Spleen (tissue), 11 donors: ENCODE data around the gene ARSG. TPM values are rescaled to one million over a fixed set of nuclear protein-coding genes. Genes with fewer than 3 reads are reported as not detected.

Experiments used
- DNase-seq: peaks from one replicate; pipeline ENCODE4 v3.0.0-alpha.2; 2020
- H3K27ac ChIP-seq, 8 donors: fragments of 200-600 bp; sonication (generic) in 7 of 8; 1 replicate in 4 of 8; 2 replicates in 4 of 8; pipeline versions ENCODE4 v1.5.0 to v1.8.0; 2016 to 2021; ENCODE audit warnings: inconsistent platforms in 4 of 8, mild to moderate bottlenecking in 4 of 8, moderate library complexity in 1 of 8
- H3K27me3 ChIP-seq, 7 donors: fragments of 200-600 bp; sonication (generic) in 6 of 7; replicated peaks in 1 of 7; 1 replicate in 4 of 7; 2 replicates in 3 of 7; pipeline versions ENCODE4 v1.5.0 to v1.8.0; 2016 to 2021; ENCODE audit warnings: inconsistent platforms in 3 of 7, mild to moderate bottlenecking in 1 of 7
- H3K36me3 ChIP-seq, 6 donors: fragments of 200-600 bp; sonication (generic) in 5 of 6; 1 replicate in 4 of 6; 2 replicates in 2 of 6; pipeline versions ENCODE4 v1.5.0 to v1.8.0; 2016 to 2021; ENCODE audit warnings: inconsistent platforms in 2 of 6
- H3K4me1 ChIP-seq, 6 donors: fragments of 200-600 bp; sonication (generic) in 5 of 6; 1 replicate in 3 of 6; 2 replicates in 3 of 6; pipeline versions ENCODE4 v1.5.0 to v1.8.0; 2016 to 2021; ENCODE audit warnings: inconsistent platforms in 3 of 6
- H3K4me3 ChIP-seq, 8 donors: fragments of 200-600 bp; sonication (generic) in 7 of 8; 1 replicate in 4 of 8; 2 replicates in 4 of 8; pipeline versions ENCODE4 v1.5.0 to v1.8.0; 2016 to 2021; ENCODE audit warnings: inconsistent platforms in 4 of 8, mild to moderate bottlenecking in 4 of 8, moderate library complexity in 2 of 8
- H3K9me3 ChIP-seq, 8 donors: fragments of 200-600 bp; sonication (generic) in 7 of 8; 1 replicate in 4 of 8; 2 replicates in 4 of 8; pipeline versions ENCODE4 v1.5.0 to v1.8.0; 2016 to 2021; ENCODE audit warnings: inconsistent platforms in 4 of 8
- POLR2A ChIP-seq, 3 donors: fragments of 450-650 bp; IDR thresholded peaks; one replicate each; pipeline ENCODE4 v1.5.1; 2017; ENCODE audit warnings: antibody characterized with exemption in 3 of 3, mild to moderate bottlenecking in 1 of 3
- POLR2AphosphoS5 ChIP-seq, 3 donors: sonication (generic); formaldehyde crosslinking; IDR thresholded peaks; one replicate each; pipeline ENCODE4 v1.5.1; 2017; ENCODE audit warnings: antibody characterized with exemption in 3 of 3
- WGBS, 5 donors: extraction: QIAGEN DNeasy Blood & Tissue Kit in 3 of 5; methylation state at CpG; one replicate each; pipeline versions ENCODE4 v1.1.5 to v1.1.7; 2013 to 2018; 5-methylcytosine and 5-hydroxymethylcytosine counted together
- intact Hi-C: fragments of 100-400 bp; cut with DNase I; formaldehyde crosslinking; loops from one replicate; pipeline ENCODE4 v1.15.0; 2023; ENCODE audit warnings: low total_unique reads
- polyA plus RNA-seq, 3 donors: library from polyadenylated mRNA; stranded (reverse); fragments of 200-250 nt; gene quantifications; one replicate each; pipeline ENCODE4 v1.2.1, GENCODE V29; 2013
- total RNA-seq, 7 donors: library from RNA; depleted of rRNA in 3 of 7; stranded (reverse); fragments of >200 nt in 3 of 7; fragmentation: NEBNext Ultra II Directional in 4 of 7; extraction: Animal tissue kit (Norgen Biotek cat#: 25700) in 4 of 7; gene quantifications; one replicate each; pipeline versions ENCODE4 v1.1.0 to v1.2.1, GENCODE V29; 2016 to 2021
- TF ChIP-seq, protein P1 (sequence below), 11 experiments: fragments of 200-600 bp in 7 of 11; fragments of 450-650 bp in 4 of 11; sonication (generic) in 4 of 11; IDR thresholded peaks in 8 of 11; conservative IDR thresholded peaks in 3 of 11; 1 replicate in 7 of 11; 2 replicates in 4 of 11; pipeline versions ENCODE4 v1.4.0 to v1.8.0; 2016 to 2021; ENCODE audit warnings: antibody characterized with exemption in 11 of 11, inconsistent platforms in 4 of 11, mild to moderate bottlenecking in 1 of 11
- donor health status: healthy with polysubstance abuse.
- donor health status: DM: no; HTN: no; CAD: no; lungs with moderate emphysema.
- donor health status: DM: no; HTN: no; CAD: no.
- donor health status: Bipolar disorder and iron deficiency.
- donor health status: healthy.
- donor health status: DM: no; HTN: no; CAD: no.
- donor health status: DM: yes; HTN: yes; CAD: no.

Gene ARSG
- total and polyA plus RNA-seq, 10 donors: 1.5 to 24.3 (median 14.2) TPM

DNA sequence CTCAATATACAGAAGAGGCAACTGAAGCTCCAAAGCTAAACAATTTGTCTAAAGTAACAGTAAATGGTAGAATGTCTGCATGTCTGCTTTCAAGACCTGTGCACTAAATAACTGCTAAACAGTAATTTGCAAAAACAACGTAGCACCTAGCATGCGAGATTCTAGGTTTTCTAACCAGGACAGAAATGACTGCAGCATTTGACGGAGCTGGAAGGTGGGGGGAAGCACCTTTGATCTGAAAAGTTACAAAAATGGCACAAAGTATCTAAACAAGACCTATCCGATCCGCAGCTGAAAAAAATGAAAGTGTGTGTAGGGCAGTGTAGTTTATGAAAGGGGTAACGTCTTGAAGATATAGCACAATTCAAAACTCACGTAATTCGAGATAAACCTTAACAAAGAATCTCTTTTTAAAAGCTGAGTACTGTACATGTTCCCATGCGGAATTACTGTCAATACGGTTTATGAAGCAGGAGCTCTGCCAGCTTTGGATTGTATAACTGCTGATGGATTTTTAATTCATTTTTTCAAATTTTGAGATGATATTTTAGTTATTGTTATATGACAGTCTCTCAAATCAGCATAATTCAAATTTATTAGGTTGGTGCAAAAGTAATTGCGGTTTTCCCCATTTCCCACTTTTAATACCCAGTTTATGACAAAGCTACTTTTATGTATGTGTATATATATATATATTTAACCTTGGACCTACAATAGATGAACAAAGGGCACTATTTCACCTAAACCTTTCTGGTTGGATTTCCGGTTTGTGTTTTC lies 167.2 kb downstream of the ARSG start:
- H3K27me3 ChIP-seq: no peaks in the 10 kb centered on the region
- peak overlapping the region; percentile 61 to 96 (median 86) for H3K27ac ChIP-seq
- TF ChIP-seq, protein P1, sequence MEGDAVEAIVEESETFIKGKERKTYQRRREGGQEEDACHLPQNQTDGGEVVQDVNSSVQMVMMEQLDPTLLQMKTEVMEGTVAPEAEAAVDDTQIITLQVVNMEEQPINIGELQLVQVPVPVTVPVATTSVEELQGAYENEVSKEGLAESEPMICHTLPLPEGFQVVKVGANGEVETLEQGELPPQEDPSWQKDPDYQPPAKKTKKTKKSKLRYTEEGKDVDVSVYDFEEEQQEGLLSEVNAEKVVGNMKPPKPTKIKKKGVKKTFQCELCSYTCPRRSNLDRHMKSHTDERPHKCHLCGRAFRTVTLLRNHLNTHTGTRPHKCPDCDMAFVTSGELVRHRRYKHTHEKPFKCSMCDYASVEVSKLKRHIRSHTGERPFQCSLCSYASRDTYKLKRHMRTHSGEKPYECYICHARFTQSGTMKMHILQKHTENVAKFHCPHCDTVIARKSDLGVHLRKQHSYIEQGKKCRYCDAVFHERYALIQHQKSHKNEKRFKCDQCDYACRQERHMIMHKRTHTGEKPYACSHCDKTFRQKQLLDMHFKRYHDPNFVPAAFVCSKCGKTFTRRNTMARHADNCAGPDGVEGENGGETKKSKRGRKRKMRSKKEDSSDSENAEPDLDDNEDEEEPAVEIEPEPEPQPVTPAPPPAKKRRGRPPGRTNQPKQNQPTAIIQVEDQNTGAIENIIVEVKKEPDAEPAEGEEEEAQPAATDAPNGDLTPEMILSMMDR (IDR thresholded peaks at IDR 0.05 in 8 of 11, conservative IDR thresholded peaks at IDR 0.05 in 3 of 11): no peak
- TF ChIP-seq POLR2A (IDR thresholded peaks at IDR 0.05): no peak
- TF ChIP-seq POLR2AphosphoS5 (IDR thresholded peaks at IDR 0.05): no peak
- WGBS, 5 donors: 51 to 73% (median 65%) methylated on average over 12 of the region's 12 CpGs
- H3K4me3 ChIP-seq: peak overlapping the region; percentile 28 to 89 (median 69)
- H3K4me1 ChIP-seq: peaks cover 5 to 86% (median 63%) of the 10 kb centered on the region in 6 donors
- DNase-seq: no peak
- intact Hi-C loops: no loop called here
- no peaks in the 10 kb centered on the region for H3K36me3 ChIP-seq
- H3K9me3 ChIP-seq: no peaks in the 10 kb centered on the region

DNA sequence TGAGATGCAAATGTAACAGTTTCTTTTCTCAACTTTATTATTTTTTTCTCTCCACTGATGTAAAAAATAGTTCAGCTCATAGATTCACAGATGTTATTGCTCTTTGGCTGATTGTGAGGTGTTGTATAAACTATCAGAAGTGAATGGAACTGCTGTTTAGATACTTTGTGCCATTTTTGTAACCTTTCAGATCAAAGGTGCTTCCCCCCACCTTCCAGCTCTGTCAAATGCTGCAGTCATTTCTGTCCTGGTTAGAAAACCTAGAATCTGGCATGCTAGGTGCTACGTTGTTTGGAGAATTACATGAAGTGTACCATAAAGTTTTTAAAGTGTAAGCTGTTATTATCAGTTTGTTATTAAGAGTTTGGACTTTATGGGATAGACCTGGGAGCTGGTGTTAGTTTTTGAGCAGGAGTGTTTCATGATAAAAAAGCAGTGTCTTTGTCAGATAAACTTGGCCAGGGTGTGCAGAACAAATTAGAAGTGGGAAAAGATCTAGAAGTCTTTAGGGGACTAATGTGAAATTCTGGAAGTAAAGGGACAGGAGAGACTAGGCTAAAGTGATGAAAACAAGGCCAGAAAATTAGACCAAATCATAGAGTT lies 167.8 kb downstream of the ARSG start:
- H3K4me1 ChIP-seq: peaks cover 5 to 82% (median 63%) of the 10 kb centered on the region in 6 donors
- no peaks in the 10 kb centered on the region for H3K27me3 ChIP-seq
- 57 to 85% (median 69%) methylated on average over 1 of the region's 1 CpG for WGBS, 5 donors
- no peaks in the 10 kb centered on the region for H3K9me3 ChIP-seq
- no peaks in the 10 kb centered on the region for H3K36me3 ChIP-seq
- no peak for DNase-seq
- peak overlapping the region in 6 of 8 donors; percentile 24 to 96 (median 62) for H3K27ac ChIP-seq
- no peak overlapping the region for H3K4me3 ChIP-seq
- intact Hi-C loops: no loop called here
- TF ChIP-seq POLR2AphosphoS5 (IDR thresholded peaks at IDR 0.05): no peak
- TF ChIP-seq POLR2A (IDR thresholded peaks at IDR 0.05): no peak
- TF ChIP-seq, protein P1 (IDR thresholded peaks at IDR 0.05 in 8 of 11, conservative IDR thresholded peaks at IDR 0.05 in 3 of 11): no peak

DNA sequence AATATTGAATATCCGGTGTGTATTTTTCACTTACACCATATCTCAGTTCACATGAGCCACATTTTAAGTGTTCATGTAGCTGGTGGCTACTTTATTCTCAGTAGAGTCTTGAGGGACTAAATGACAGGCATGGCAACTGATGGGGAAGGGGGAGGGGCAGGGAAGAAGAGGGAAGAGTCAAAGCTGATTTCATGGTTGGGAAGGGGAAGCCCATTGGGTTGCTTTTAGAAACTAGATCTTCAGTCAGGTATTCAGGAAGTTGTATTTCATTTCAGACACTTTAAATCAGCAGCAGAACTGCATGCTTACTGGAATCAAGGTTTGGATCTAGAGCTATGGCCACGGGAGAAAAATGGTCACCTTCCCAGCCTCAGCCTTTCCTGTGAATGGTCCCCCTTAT lies 168.9 kb downstream of the ARSG start:
- Histone ChIP-seq H3K4me3 (no peak overlapping the region), H3K4me1 (peaks cover 5 to 73% (median 60%) of the 10 kb centered on the region in 6 donors), H3K9me3 (no peaks in the 10 kb centered on the region), H3K27ac (peak overlapping the region in 7 of 8 donors; percentile 1 to 96 (median 58)), H3K36me3 (no peaks in the 10 kb centered on the region), H3K27me3 (no peaks in the 10 kb centered on the region)
- TF ChIP-seq POLR2A (IDR thresholded peaks at IDR 0.05): no peak
- TF ChIP-seq POLR2AphosphoS5 (IDR thresholded peaks at IDR 0.05): no peak
- TF ChIP-seq, protein P1 (IDR thresholded peaks at IDR 0.05 in 8 of 11, conservative IDR thresholded peaks at IDR 0.05 in 3 of 11): no peak
- intact Hi-C loops: loop anchor here (10.0 kb wide), 2 partner anchors 195 to 285 kb away; no protein-coding TSS in a partner anchor
- no peak for DNase-seq
- WGBS, 5 donors: 66 to 79% (median 67%) methylated on average over 2 of the region's 2 CpGs

DNA sequence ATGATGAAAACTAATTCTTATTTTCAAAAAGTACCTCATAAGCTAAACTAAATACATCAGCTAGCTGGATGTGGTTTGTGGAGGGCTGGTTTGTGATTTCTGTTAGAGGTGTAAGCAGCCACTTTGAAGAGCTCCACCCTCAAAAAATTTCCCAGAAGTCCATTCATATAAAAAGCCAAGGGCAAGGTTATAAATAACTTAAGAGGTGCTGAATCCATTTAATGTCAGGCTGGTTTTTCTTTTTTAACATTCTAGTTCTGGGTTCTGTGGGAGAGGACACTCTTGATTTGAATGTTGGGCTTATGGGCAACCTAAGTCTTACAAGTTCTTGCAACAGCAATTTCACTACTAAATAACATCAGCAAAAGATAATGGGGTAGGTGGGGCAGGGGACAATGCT lies 169.4 kb downstream of the ARSG start:
- H3K4me1 ChIP-seq: peaks cover 5 to 67% (median 55%) of the 10 kb centered on the region in 6 donors
- H3K36me3 ChIP-seq: no peaks in the 10 kb centered on the region
- no peak overlapping the region for H3K4me3 ChIP-seq
- intact Hi-C loops: loop anchor here (10.0 kb wide), 2 partner anchors 196 to 286 kb away; no protein-coding TSS in a partner anchor
- H3K9me3 ChIP-seq: no peaks in the 10 kb centered on the region
- H3K27ac ChIP-seq: peak overlapping the region in 7 of 8 donors; percentile 1 to 96 (median 58)
- no peak for DNase-seq
- no peaks in the 10 kb centered on the region for H3K27me3 ChIP-seq
- TF ChIP-seq POLR2A (IDR thresholded peaks at IDR 0.05) (no peak), POLR2AphosphoS5 (IDR thresholded peaks at IDR 0.05) (no peak)
- TF ChIP-seq, protein P1 (IDR thresholded peaks at IDR 0.05 in 8 of 11, conservative IDR thresholded peaks at IDR 0.05 in 3 of 11): no peak
